H1 (cell line): Measurements from ENCODE around the gene USP38.

ENCODE experiments used
- NRF1 ChIP-seq: IDR thresholded peaks from 2 replicates; pipeline ENCODE4 v1.6.1; 2011; ENCODE audit warnings: mild to moderate bottlenecking, low read depth, low read length, improper control_type of control experiment
- TAF1 ChIP-seq: IDR thresholded peaks from 2 replicates; pipeline ENCODE4 v1.6.1; 2011; ENCODE audit warnings: mild to moderate bottlenecking, low read depth, low read length
- TF ChIP-seq, protein P1 (sequence below), 3 experiments: IDR thresholded peaks; 1 replicate in 2 of 3; 2 replicates in 1 of 3; pipeline versions ENCODE4 v1.5.1 to v1.6.1; 2011; ENCODE audit warnings: low read length in 3 of 3, mild to moderate bottlenecking in 3 of 3, inconsistent platforms in 2 of 3, low read depth in 1 of 3, moderate library complexity in 1 of 3; ENCODE audit not compliant: insufficient read depth in 1 of 3; ENCODE audit errors: control extremely low read depth in 1 of 3
- TF ChIP-seq, protein P2 (sequence below): IDR thresholded peaks from 2 replicates; pipeline ENCODE4 v1.6.1; 2012; ENCODE audit warnings: inconsistent platforms

DNA sequence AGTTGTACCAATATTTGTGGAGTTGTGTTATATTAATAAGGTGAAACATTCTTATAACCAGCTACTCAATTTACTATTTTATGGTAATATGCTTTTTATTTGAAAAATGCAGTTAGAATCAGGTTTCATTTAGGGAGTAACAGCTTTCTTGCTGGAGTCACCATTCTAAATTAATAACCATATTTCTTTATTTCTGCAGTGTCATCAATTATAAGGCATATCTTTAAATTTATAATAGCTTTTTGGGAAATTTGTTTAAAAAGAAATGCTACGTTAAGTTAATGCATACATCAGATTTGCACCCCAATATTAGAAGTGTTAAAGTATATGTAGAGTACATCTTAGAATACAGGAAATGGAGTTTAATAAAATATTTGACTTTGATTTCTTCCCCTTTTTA, 18.9 kb downstream of the USP38 start:
- TF ChIP-seq TAF1: no peak
- no peak for TF ChIP-seq NRF1
- TF ChIP-seq, protein P1, sequence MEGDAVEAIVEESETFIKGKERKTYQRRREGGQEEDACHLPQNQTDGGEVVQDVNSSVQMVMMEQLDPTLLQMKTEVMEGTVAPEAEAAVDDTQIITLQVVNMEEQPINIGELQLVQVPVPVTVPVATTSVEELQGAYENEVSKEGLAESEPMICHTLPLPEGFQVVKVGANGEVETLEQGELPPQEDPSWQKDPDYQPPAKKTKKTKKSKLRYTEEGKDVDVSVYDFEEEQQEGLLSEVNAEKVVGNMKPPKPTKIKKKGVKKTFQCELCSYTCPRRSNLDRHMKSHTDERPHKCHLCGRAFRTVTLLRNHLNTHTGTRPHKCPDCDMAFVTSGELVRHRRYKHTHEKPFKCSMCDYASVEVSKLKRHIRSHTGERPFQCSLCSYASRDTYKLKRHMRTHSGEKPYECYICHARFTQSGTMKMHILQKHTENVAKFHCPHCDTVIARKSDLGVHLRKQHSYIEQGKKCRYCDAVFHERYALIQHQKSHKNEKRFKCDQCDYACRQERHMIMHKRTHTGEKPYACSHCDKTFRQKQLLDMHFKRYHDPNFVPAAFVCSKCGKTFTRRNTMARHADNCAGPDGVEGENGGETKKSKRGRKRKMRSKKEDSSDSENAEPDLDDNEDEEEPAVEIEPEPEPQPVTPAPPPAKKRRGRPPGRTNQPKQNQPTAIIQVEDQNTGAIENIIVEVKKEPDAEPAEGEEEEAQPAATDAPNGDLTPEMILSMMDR (IDR thresholded peaks at IDR 0.05; ENCODE audit: control extremely low read depth in 1 of 3, insufficient read depth in 1 of 3, low read depth in 1 of 3, low read length in 3 of 3): no peak
- TF ChIP-seq, protein P2, sequence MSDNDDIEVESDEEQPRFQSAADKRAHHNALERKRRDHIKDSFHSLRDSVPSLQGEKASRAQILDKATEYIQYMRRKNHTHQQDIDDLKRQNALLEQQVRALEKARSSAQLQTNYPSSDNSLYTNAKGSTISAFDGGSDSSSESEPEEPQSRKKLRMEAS: no peak
